DND-41 (cell line): ENCODE data around the gene CYP4B1.

ENCODE experiments used
- CTCF ChIP-seq: IDR thresholded peaks from 2 replicates; pipeline ENCODE4 v1.5.1; 2012; ENCODE audit warnings: borderline replicate concordance, low read length, moderate library complexity, mild to moderate bottlenecking; ENCODE audit not compliant: poor library complexity, severe bottlenecking; ENCODE audit errors: extremely low read depth
- EZH2 ChIP-seq: IDR thresholded peaks from 3 replicates; pipeline ENCODE4 v1.6.1; 2012; ENCODE audit warnings: borderline replicate concordance, low read depth, mild to moderate bottlenecking, moderate library complexity, low read length, inconsistent platforms; ENCODE audit not compliant: severe bottlenecking

- TF ChIP-seq EZH2 (no peak), CTCF (no peak)
Observed at GRCh38 chr1:46767649-46768282, 31.1 kb upstream of the CYP4B1 start.
